Gastroesophageal sphincter (tissue), 3 donors: ENCODE results near the gene CADPS2.

Experiments
- CTCF ChIP-seq, 4 experiments: fragments of 200-600 bp in 2 of 4; fragments of 450-650 bp in 2 of 4; sonication (generic) in 1 of 4; IDR thresholded peaks; one replicate each; pipeline ENCODE4 v1.5.1; 2017 to 2019; ENCODE audit warnings: antibody characterized with exemption in 4 of 4, mild to moderate bottlenecking in 2 of 4, moderate library complexity in 2 of 4
- EP300 ChIP-seq: sonication (generic); formaldehyde crosslinking; IDR thresholded peaks from one replicate; pipeline ENCODE4 v1.6.1; 2017; ENCODE audit warnings: antibody characterized with exemption, mild to moderate bottlenecking
- POLR2A ChIP-seq, 2 donors: fragments of 450-650 bp; IDR thresholded peaks; one replicate each; pipeline ENCODE4 v1.6.1; 2017; ENCODE audit warnings: antibody characterized with exemption in 2 of 2, mild to moderate bottlenecking in 2 of 2, moderate library complexity in 1 of 2

GRCh38 chr7:122849957-122850328, 36.3 kb downstream of the CADPS2 start:
- TF ChIP-seq CTCF (IDR thresholded peaks at IDR 0.05): no peak
- TF ChIP-seq POLR2A (IDR thresholded peaks at IDR 0.05): no peak
- TF ChIP-seq EP300: no peak
